GM12878 (cell line): Measurements from ENCODE around the gene IL4I1. TPM values are rescaled to one million over a fixed set of nuclear protein-coding genes. Genes with fewer than 3 reads are reported as not detected.

Experiments used
- ATAC-seq: fragments of 200-7000 bp; cut with Tn5 transposase; 3 replicates; pipeline ENCODE4 v1.9.1; 2020; ENCODE audit warnings: mild to moderate bottlenecking, moderate library complexity
- BruUV-seq: library from RNA; stranded (reverse); fragments of 400-500 nt; replicated peaks from 2 replicates; lab custom pipeline; 2021; lab: Mats Ljungman, UMichigan
- CTCF ChIA-PET: fragments of 300-600 bp; sonication (Branson Sonifier 250); formaldehyde crosslinking; extraction: SDS; loops from one replicate; lab custom pipeline; 2021; ENCODE audit warnings: inconsistent platforms; lab: Yijun Ruan, JAX
- POLR2A ChIA-PET: fragments of 350-600 bp; formaldehyde crosslinking; extraction: SDS; loops from one replicate; lab custom pipeline; 2021; ENCODE audit warnings: inconsistent platforms; lab: Charles Lee
- RAD21 ChIA-PET: fragments of 300-600 bp; sonication (Branson Sonifier 250); formaldehyde crosslinking; loops from one replicate; lab custom pipeline; 2023; ENCODE audit warnings: antibody characterized with exemption; ENCODE audit not compliant: unreplicated experiment; lab: Charles Lee
- SMC1A ChIA-PET: fragments of 300-600 bp; sonication (Branson Sonifier 250); formaldehyde crosslinking; loops from one replicate; lab custom pipeline; 2023; ENCODE audit not compliant: unreplicated experiment, uncharacterized antibody; lab: Charles Lee
- DNase-seq: peaks from one replicate; pipeline ENCODE4 v3.0.0-alpha.2; 2011; ENCODE audit warnings: low read depth, low spot score
- FAIRE-seq: peaks from 3 replicates; lab custom pipeline; 2011; peaks lifted over from hg19 to GRCh38; lab: Jason Lieb, UNC
- H2AFZ ChIP-seq: 2 replicates; pipeline ENCODE4 v1.6.0; 2011; ENCODE audit warnings: low read depth, low read length, control low read depth; ENCODE audit not compliant: control insufficient read depth
- H3K27ac ChIP-seq: 2 replicates; pipeline ENCODE4 v1.5.1; 2011; ENCODE audit warnings: control low read depth; ENCODE audit not compliant: control insufficient read depth, insufficient read depth
- H3K27me3 ChIP-seq, 2 experiments: replicated peaks in 1 of 2; 2 replicates each; pipeline versions ENCODE4 v1.6.0 to v1.6.1; 2011; ENCODE audit warnings: low read length in 1 of 2; ENCODE audit not compliant: control insufficient read depth in 2 of 2, insufficient read depth in 2 of 2
- H3K36me3 ChIP-seq, 2 experiments: 2 replicates each; pipeline ENCODE4 v1.5.1; 2011; ENCODE audit warnings: low read length in 1 of 2; ENCODE audit not compliant: control insufficient read depth in 2 of 2, insufficient read depth in 2 of 2
- H3K4me1 ChIP-seq: 2 replicates; pipeline ENCODE4 v1.6.1; 2011; ENCODE audit warnings: mild to moderate bottlenecking, low read length, moderate library complexity, mixed read lengths; ENCODE audit not compliant: control insufficient read depth, insufficient read depth
- H3K4me2 ChIP-seq: 2 replicates; pipeline ENCODE4 v1.6.0; 2011; ENCODE audit warnings: control low read depth; ENCODE audit not compliant: control insufficient read depth, insufficient read depth
- H3K4me3 ChIP-seq: fragments of 200-600 bp; sonication (generic); 2 replicates; pipeline ENCODE4 v1.5.1; 2016
- H3K79me2 ChIP-seq: 2 replicates; pipeline ENCODE4 v1.6.0; 2011; ENCODE audit warnings: low read length; ENCODE audit not compliant: control insufficient read depth, insufficient read depth
- H3K9ac ChIP-seq: 2 replicates; pipeline ENCODE4 v1.8.0; 2011; ENCODE audit warnings: low read length, control low read depth, mixed read lengths; ENCODE audit not compliant: control insufficient read depth, insufficient read depth
- H3K9me3 ChIP-seq: replicated peaks from 3 replicates; pipeline ENCODE4 v1.5.1; 2011; ENCODE audit warnings: mild to moderate bottlenecking, low read length; ENCODE audit not compliant: control insufficient read depth, insufficient read depth
- H4K20me1 ChIP-seq: 2 replicates; pipeline ENCODE4 v1.6.0; 2011; ENCODE audit not compliant: control insufficient read depth, insufficient read depth
- CBFB ChIP-seq: IDR thresholded peaks from 2 replicates; pipeline ENCODE4 v1.6.1; 2016; ENCODE audit warnings: antibody characterized with exemption, low read depth
- FOXM1 ChIP-seq: IDR thresholded peaks from 2 replicates; pipeline ENCODE4 v1.6.1; 2012; ENCODE audit warnings: low read depth, mild to moderate bottlenecking, inconsistent platforms, low read length, moderate library complexity
- JUNB ChIP-seq: IDR thresholded peaks from 2 replicates; pipeline ENCODE4 v1.6.1; 2016; ENCODE audit warnings: antibody characterized with exemption, mild to moderate bottlenecking
- LARP7 ChIP-seq: fragments of 450-650 bp; IDR thresholded peaks from 2 replicates; pipeline ENCODE4 v1.6.1; 2017; ENCODE audit warnings: mild to moderate bottlenecking
- MTA2 ChIP-seq: fragments of 450-650 bp; IDR thresholded peaks from 2 replicates; pipeline ENCODE4 v1.6.1; 2016; ENCODE audit warnings: low read depth, mild to moderate bottlenecking, moderate library complexity
- NFXL1 ChIP-seq: fragments of 450-650 bp; IDR thresholded peaks from 2 replicates; pipeline ENCODE4 v1.6.1; 2017; ENCODE audit warnings: antibody characterized with exemption, mild to moderate bottlenecking, borderline replicate concordance
- NFYB ChIP-seq: IDR thresholded peaks from 2 replicates; pipeline ENCODE4 v1.6.1; 2011; ENCODE audit warnings: low read depth, mild to moderate bottlenecking, low read length, improper control_type of control experiment, moderate library complexity; ENCODE audit not compliant: insufficient read depth
- NR2C1 ChIP-seq: fragments of 450-650 bp; IDR thresholded peaks from 2 replicates; pipeline ENCODE4 v1.6.1; 2017; ENCODE audit warnings: antibody characterized with exemption, mild to moderate bottlenecking, moderate library complexity
- NR2F1 ChIP-seq: fragments of 450-650 bp; conservative IDR thresholded peaks from 2 replicates; pipeline ENCODE4 v1.6.1; 2017; ENCODE audit warnings: mild to moderate bottlenecking
- PAX8 ChIP-seq: fragments of 450-650 bp; IDR thresholded peaks from 2 replicates; pipeline ENCODE4 v1.6.1; 2017; ENCODE audit warnings: mild to moderate bottlenecking, moderate library complexity
- RCOR1 ChIP-seq: conservative IDR thresholded peaks from 2 replicates; pipeline ENCODE4 v1.6.1; 2012; ENCODE audit warnings: low read depth, low read length, improper control_type of control experiment
- SPI1 ChIP-seq: IDR thresholded peaks from 2 replicates; pipeline ENCODE4 v1.6.1; 2011; ENCODE audit warnings: low read depth, mild to moderate bottlenecking, low read length, moderate library complexity, borderline replicate concordance; ENCODE audit not compliant: insufficient read depth
- SREBF1 ChIP-seq: IDR thresholded peaks from 2 replicates; pipeline ENCODE4 v1.6.1; 2012; ENCODE audit warnings: mild to moderate bottlenecking, low read length
- STAT3 ChIP-seq: IDR thresholded peaks from 2 replicates; pipeline ENCODE4 v1.6.1; 2011; ENCODE audit warnings: low read depth, low read length, improper control_type of control experiment
- ZBED1 ChIP-seq: IDR thresholded peaks from 2 replicates; pipeline ENCODE4 v1.6.1; 2016; ENCODE audit warnings: borderline replicate concordance
- WGBS: methylation state at CpG from one replicate; pipeline ENCODE4 v1.1.6; 2016; ENCODE audit warnings: low lambda C conversion rate; ENCODE audit not compliant: insufficient replicate concordance, insufficient coverage; ENCODE audit errors: missing lambda C conversion rate; 5-methylcytosine and 5-hydroxymethylcytosine counted together
- in situ Hi-C: fragments of 300-500 bp; cut with MboI; formaldehyde crosslinking; loops from 9 replicates; pipeline ENCODE4 v1.14.3; 2018; ENCODE audit warnings: mixed read lengths
- intact Hi-C: fragments of 100-400 bp; cut with micrococcal nuclease; formaldehyde crosslinking; loops from one replicate; pipeline ENCODE4 v1.14.2; 2022; ENCODE audit not compliant: unreplicated experiment
- polyA plus RNA-seq, 11 experiments: library from polyadenylated mRNA; depleted of rRNA in 4 of 11; unstranded in 6 of 11; stranded (reverse) in 5 of 11; fragments of >200 nt; fragmentation: Nextera tagmentation in 4 of 11; fragmentation: Illumina TruSeq in 1 of 11; extraction: Ambion mirVana in 4 of 11; extraction: Trizol in 1 of 11; gene quantifications; 1 replicate in 1 of 11; 2 replicates in 10 of 11; pipeline versions ENCODE4 v1.2.1 to v1.2.3, GENCODE V29; 2011 to 2016; ENCODE audit warnings: inconsistent platforms in 2 of 11, missing spikeins in 2 of 11, low read depth in 1 of 11
- total RNA-seq, 4 experiments: library from RNA; depleted of rRNA in 3 of 4; stranded (reverse); fragments of >200 nt in 3 of 4; fragmentation: Illumina TruSeq in 1 of 4; extraction: Trizol in 1 of 4; gene quantifications; 2 replicates each; pipeline versions ENCODE4 v1.2.1 to v1.2.3, GENCODE V29; 2013 to 2021
- TF ChIP-seq, protein P1 (sequence below): fragments of 450-650 bp; IDR thresholded peaks from 2 replicates; pipeline ENCODE4 v1.6.1; 2016; ENCODE audit warnings: mild to moderate bottlenecking

IL4I1 gene
- total and polyA plus RNA-seq, 10 of the 15 experiments (the other 5 are each of a cell fraction or from before 2014, with no cell fraction given) = 0.62 to 83.8 (median 42.8) TPM

DNA sequence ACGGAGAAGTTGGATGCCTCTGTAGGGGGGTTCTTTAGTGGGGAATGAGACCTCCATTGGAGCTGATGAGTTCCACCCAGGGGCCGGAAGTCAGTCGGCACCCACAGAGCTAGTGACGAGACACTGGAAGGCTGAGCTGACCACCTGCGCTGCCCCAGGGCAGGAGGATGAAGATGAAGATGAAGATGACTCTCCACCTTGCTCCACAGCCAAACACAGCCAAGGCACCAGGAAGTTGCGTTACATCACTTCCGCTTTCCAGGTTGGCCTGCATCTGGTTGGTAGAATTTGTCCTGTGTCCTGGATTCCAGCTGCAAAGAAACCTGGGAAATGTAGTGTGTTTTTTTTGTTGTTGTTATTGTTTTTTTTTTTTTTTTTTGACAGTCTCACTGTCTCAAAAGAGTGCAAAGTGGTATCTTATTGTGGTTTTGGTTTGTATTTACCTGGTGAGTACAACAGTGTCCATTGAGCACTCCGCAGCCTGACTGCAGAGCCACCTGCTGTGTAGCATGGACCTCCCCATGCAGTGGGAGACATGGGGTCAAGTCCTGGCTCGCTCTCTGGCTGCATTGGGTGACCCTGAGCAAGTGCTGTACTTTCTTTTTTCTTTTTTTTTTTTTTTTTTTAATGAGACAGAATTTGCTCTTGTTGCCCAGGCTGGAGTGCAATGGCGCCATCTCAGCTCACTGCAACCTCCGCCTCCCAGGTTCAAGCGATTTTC, 17.3 kb downstream of the IL4I1 start (continued):
- TF ChIP-seq STAT3 = no peak
- no peak for TF ChIP-seq NR2C1
- no peak for TF ChIP-seq PAX8
- no peak for TF ChIP-seq MTA2

- TF ChIP-seq LARP7 = no peak
- TF ChIP-seq, protein P1, sequence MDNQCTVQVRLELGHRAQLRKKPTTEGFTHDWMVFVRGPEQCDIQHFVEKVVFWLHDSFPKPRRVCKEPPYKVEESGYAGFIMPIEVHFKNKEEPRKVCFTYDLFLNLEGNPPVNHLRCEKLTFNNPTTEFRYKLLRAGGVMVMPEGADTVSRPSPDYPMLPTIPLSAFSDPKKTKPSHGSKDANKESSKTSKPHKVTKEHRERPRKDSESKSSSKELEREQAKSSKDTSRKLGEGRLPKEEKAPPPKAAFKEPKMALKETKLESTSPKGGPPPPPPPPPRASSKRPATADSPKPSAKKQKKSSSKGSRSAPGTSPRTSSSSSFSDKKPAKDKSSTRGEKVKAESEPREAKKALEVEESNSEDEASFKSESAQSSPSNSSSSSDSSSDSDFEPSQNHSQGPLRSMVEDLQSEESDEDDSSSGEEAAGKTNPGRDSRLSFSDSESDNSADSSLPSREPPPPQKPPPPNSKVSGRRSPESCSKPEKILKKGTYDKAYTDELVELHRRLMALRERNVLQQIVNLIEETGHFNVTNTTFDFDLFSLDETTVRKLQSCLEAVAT = no peak
- TF ChIP-seq FOXM1 = no peak
- TF ChIP-seq NR2F1 = no peak
- TF ChIP-seq NFXL1 = no peak
- TF ChIP-seq RCOR1 = no peak
- no peak for TF ChIP-seq SREBF1
- TF ChIP-seq SPI1 = no peak
- no peak for TF ChIP-seq ZBED1
- no peak for TF ChIP-seq JUNB
- TF ChIP-seq NFYB = no peak
- TF ChIP-seq CBFB = no peak
- TF ChIP-seq, all 136 proteins: peak for 0
- no peak for ATAC-seq
- RAD21 ChIA-PET = no interaction called here
- Histone ChIP-seq H3K9me3 (no peaks in the 10 kb centered on the region; the same call in 2 of the 3 replicates), H3K27me3 (no peaks in the 10 kb centered on the region), H3K9ac (0 out of 2 replicates have a peak overlapping the region, but pooled peaks have one; percentile 62), H3K4me1 (peaks cover 16% of the 10 kb centered on the region), H2AFZ (no peak overlapping the region), H3K36me3 (peaks cover 8% of the 10 kb centered on the region in 2 experiments), H3K4me2 (peak overlapping the region; percentile 92), H3K27ac (no peak overlapping the region), H4K20me1 (no peaks in the 10 kb centered on the region), H3K4me3 (peak overlapping the region; percentile 73), H3K79me2 (peaks cover 25% of the 10 kb centered on the region)
- no peak for DNase-seq
- intact Hi-C loops = loop anchor here (5.0 kb wide), 1 partner anchor 49 kb away; the partner anchor contains the start of genes ATF5 and NUP62
- no TSS peak for BruUV-seq
- POLR2A ChIA-PET = interaction anchor here (1.1 to 1.4 kb wide), 2 partner anchors 10 kb away, joined by 4 to 7 read pairs; no protein-coding TSS in a partner anchor
- no peak for FAIRE-seq
- 81% methylated on average over 9 of the region's 9 CpGs for WGBS
- SMC1A ChIA-PET = no interaction called here
- in situ Hi-C loops = loop anchor here (25.0 kb wide), 1 partner anchor 1241 kb away; the partner anchor contains the start of genes CA11 and DBP
- CTCF ChIA-PET = interaction anchor here (0.8 kb wide), 1 partner anchor 59 kb away, joined by 3 read pairs; no protein-coding TSS in a partner anchor
These were observed 18.0 kb downstream of the IL4I1 start for GRCh38 chr19:49878744-49879070.
